ENCODE data around the gene DMRTB1. TPM values are rescaled to one million over a fixed set of nuclear protein-coding genes. Genes with fewer than 3 reads are reported as not detected.

Gene DMRTB1
- total RNA-seq, 1 donor from 2014 or later = not detected

GRCh38 chr1:53486395-53487026 lies 27.3 kb downstream of the DMRTB1 start:
- DNase-seq (ENCODE audit: low spot score) = no peak

DNA sequence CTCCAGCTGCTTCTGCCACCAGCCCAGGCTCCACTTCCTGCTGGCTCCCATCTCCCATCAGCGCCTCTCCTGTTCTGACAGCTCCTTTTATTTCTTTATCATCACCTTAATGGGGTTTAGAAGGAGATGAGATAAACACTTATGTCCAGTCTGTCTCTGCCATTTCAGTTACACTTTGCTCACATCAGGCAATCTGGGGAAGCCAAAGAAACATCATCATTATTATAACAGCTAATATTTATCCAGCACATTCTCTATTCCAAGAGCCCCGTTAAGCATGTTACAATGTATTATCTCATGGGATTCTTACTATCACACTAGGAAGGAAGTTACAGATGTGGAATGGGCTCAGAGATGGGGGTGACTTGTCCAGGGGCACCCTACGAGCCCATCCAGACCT lies 31.2 kb downstream of the DMRTB1 start:
- H3K27me3 Mint-ChIP-seq (ENCODE audit: low read depth) = peaks cover 10% of the 10 kb centered on the region
- H3K4me3 Mint-ChIP-seq (ENCODE audit: low read depth) = no peak overlapping the region
- intact Hi-C loops (cut with micrococcal nuclease) = no loop called here
- H3K9me3 Mint-ChIP-seq = no peaks in the 10 kb centered on the region
- no peaks in the 10 kb centered on the region for H3K4me1 Mint-ChIP-seq (ENCODE audit: low read depth)
- no peak for DNase-seq (ENCODE audit: low spot score)
- no peaks in the 10 kb centered on the region for H3K36me3 Mint-ChIP-seq (ENCODE audit: low read depth)
- H3K27ac Mint-ChIP-seq = no peak overlapping the region

More at GRCh38 chr1:53486395-53487026, 27.3 kb downstream of the DMRTB1 start:
- intact Hi-C loops (cut with micrococcal nuclease) = loop anchor here (5.0 to 10.0 kb wide), 2 partner anchors 108 to 196 kb away; no protein-coding TSS in a partner anchor
- H3K4me3 Mint-ChIP-seq (ENCODE audit: low read depth) = no peak overlapping the region
- H3K27ac Mint-ChIP-seq = no peak overlapping the region
- no peaks in the 10 kb centered on the region for H3K4me1 Mint-ChIP-seq (ENCODE audit: low read depth)
- H3K9me3 Mint-ChIP-seq = no peaks in the 10 kb centered on the region
- H3K36me3 Mint-ChIP-seq (ENCODE audit: low read depth) = no peaks in the 10 kb centered on the region
- peaks cover 8% of the 10 kb centered on the region for H3K27me3 Mint-ChIP-seq (ENCODE audit: low read depth)

DNA sequence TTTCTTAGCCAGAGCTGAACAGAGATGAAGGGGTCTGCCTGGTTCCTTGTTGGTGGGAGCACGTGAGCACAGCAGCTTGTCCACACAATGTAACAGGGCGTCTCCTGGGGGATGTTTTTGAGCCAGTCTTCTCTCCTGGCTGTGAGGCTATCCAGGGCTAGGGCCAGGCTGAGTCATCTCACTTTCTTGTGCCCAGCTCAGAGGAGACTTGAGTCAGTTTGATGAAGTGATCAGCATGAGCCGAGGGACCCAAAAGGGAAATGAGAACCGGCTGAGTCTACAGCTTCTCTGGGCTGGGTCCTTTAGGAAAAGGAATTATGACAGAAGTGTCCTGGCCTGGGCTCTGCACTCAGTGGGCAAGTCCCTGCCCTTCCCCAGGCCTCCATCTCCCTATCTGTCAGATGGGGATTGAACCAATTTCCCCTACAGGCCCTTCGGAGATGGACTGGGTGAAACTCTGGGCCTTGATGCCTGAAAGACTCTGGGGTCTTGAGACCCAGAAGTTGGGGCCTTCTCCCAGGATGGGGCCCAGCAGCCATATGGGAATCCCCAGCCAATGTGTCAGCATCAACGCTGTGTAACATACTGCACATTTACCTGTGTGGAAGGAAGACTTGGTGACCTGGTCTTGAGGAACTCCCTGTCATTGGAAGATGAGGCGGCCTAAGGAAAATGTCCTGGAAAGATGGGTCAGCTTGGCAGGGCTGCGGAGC lies 36.6 kb downstream of the DMRTB1 start:
- Mint-ChIP-seq H3K36me3 (ENCODE audit: low read depth) (no peaks in the 10 kb centered on the region), H3K27ac (no peak overlapping the region), H3K4me3 (ENCODE audit: low read depth) (no peak overlapping the region), H3K27me3 (ENCODE audit: low read depth) (peaks cover 1% of the 10 kb centered on the region), H3K4me1 (ENCODE audit: low read depth) (no peaks in the 10 kb centered on the region), H3K9me3 (no peaks in the 10 kb centered on the region)
- no peak for DNase-seq (ENCODE audit: low spot score)
- intact Hi-C loops (cut with micrococcal nuclease) = no loop called here

- no peaks in the 10 kb centered on the region for H3K4me1 Mint-ChIP-seq (ENCODE audit: low read depth)
- H3K27me3 Mint-ChIP-seq (ENCODE audit: low read depth) = no peaks in the 10 kb centered on the region
- H3K27ac Mint-ChIP-seq = no peak overlapping the region
- H3K4me3 Mint-ChIP-seq (ENCODE audit: low read depth) = no peak overlapping the region
- no peaks in the 10 kb centered on the region for H3K36me3 Mint-ChIP-seq (ENCODE audit: low read depth)
- intact Hi-C loops (cut with micrococcal nuclease) = no loop called here
- no peak for DNase-seq (ENCODE audit: low spot score)
- no peaks in the 10 kb centered on the region for H3K9me3 Mint-ChIP-seq
Measured at GRCh38 chr1:53498555-53499131, 39.4 kb downstream of the DMRTB1 start.

GRCh38 chr1:53499257-53500203 lies 40.3 kb downstream of the DMRTB1 start:
- intact Hi-C loops (cut with micrococcal nuclease) = no loop called here
- Mint-ChIP-seq H3K36me3 (ENCODE audit: low read depth) (no peaks in the 10 kb centered on the region), H3K9me3 (no peaks in the 10 kb centered on the region), H3K4me1 (ENCODE audit: low read depth) (no peaks in the 10 kb centered on the region), H3K27me3 (ENCODE audit: low read depth) (no peaks in the 10 kb centered on the region), H3K4me3 (ENCODE audit: low read depth) (no peak overlapping the region), H3K27ac (no peak overlapping the region)
- DNase-seq (ENCODE audit: low spot score) = no peak

- Mint-ChIP-seq H3K9me3 (no peaks in the 10 kb centered on the region), H3K27me3 (ENCODE audit: low read depth) (no peaks in the 10 kb centered on the region), H3K36me3 (ENCODE audit: low read depth) (no peaks in the 10 kb centered on the region), H3K4me3 (ENCODE audit: low read depth) (no peak overlapping the region), H3K27ac (no peak overlapping the region), H3K4me1 (ENCODE audit: low read depth) (no peaks in the 10 kb centered on the region)
- DNase-seq (ENCODE audit: low spot score) = no peak
- intact Hi-C loops (cut with micrococcal nuclease) = no loop called here
Measured at GRCh38 chr1:53500204-53501064, 41.2 kb downstream of the DMRTB1 start.

- no peak overlapping the region for H3K4me3 Mint-ChIP-seq (ENCODE audit: low read depth)
- H3K27me3 Mint-ChIP-seq (ENCODE audit: low read depth) = no peaks in the 10 kb centered on the region
- H3K9me3 Mint-ChIP-seq = no peaks in the 10 kb centered on the region
- H3K4me1 Mint-ChIP-seq (ENCODE audit: low read depth) = no peaks in the 10 kb centered on the region
- intact Hi-C loops (cut with micrococcal nuclease) = no loop called here
- no peak for DNase-seq (ENCODE audit: low spot score)
- H3K36me3 Mint-ChIP-seq (ENCODE audit: low read depth) = no peaks in the 10 kb centered on the region
- H3K27ac Mint-ChIP-seq = no peak overlapping the region
Measured at GRCh38 chr1:53501065-53502005, 42.1 kb downstream of the DMRTB1 start.

GRCh38 chr1:53502641-53503432 lies 43.6 kb downstream of the DMRTB1 start:
- Mint-ChIP-seq H3K27ac (no peak overlapping the region), H3K9me3 (no peaks in the 10 kb centered on the region), H3K4me3 (ENCODE audit: low read depth) (no peak overlapping the region), H3K4me1 (ENCODE audit: low read depth) (no peaks in the 10 kb centered on the region), H3K36me3 (ENCODE audit: low read depth) (no peaks in the 10 kb centered on the region), H3K27me3 (ENCODE audit: low read depth) (no peaks in the 10 kb centered on the region)
- no peak for DNase-seq (ENCODE audit: low spot score)
- intact Hi-C loops (cut with micrococcal nuclease) = no loop called here

DNA sequence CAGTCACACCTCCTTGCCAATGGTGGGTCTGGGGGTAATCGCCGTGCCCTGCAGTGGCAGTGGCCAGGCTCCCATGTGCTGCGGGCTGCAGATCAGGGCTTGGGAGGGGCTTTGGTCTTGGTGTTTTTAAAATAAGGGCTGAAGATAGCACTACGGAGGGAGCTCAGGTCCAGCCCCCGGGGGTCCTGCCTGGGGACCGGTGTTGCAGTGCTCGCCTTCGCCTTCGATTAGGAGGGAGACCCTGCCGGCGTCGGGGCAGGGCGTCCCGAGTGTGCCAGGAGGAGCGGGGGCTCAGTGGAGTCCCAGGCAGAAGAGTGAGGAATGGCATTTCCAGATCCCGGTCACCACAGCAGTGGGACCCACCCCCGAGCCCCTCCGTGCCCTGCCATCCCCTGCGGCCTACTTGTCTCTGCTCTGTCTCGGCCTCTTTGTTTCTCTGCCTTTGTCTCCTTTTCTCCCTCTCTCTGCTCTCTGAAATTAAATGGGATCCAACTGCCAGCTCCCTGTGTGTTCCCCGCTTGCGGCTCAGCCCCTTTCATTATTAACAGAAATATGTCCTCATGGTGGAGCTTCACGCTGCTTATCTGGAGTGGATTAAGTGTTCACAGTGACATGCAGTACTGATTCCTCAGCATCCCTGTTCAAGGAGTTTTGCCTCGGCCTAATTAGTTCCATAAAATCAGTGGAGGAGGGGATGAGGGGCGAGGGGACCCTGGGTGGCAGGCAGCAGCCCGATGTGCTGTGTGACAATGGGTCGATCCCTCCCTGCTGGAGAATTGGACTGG lies 44.4 kb downstream of the DMRTB1 start:
- Mint-ChIP-seq H3K4me3 (ENCODE audit: low read depth) (no peak overlapping the region), H3K9me3 (no peaks in the 10 kb centered on the region), H3K36me3 (ENCODE audit: low read depth) (no peaks in the 10 kb centered on the region), H3K27me3 (ENCODE audit: low read depth) (no peaks in the 10 kb centered on the region), H3K4me1 (ENCODE audit: low read depth) (no peaks in the 10 kb centered on the region), H3K27ac (no peak overlapping the region)
- intact Hi-C loops (cut with micrococcal nuclease) = no loop called here
- DNase-seq (ENCODE audit: low spot score) = no peak

GRCh38 chr1:53504901-53505300 lies 45.7 kb downstream of the DMRTB1 start:
- Mint-ChIP-seq H3K36me3 (ENCODE audit: low read depth) (no peaks in the 10 kb centered on the region), H3K4me3 (ENCODE audit: low read depth) (no peak overlapping the region)

More at GRCh38 chr1:53504901-53505300, 45.7 kb downstream of the DMRTB1 start:
- H3K27me3 Mint-ChIP-seq (ENCODE audit: low read depth) = no peaks in the 10 kb centered on the region
- no peak for DNase-seq (ENCODE audit: low spot score)
- no peaks in the 10 kb centered on the region for H3K9me3 Mint-ChIP-seq
- intact Hi-C loops (cut with micrococcal nuclease) = no loop called here
- no peaks in the 10 kb centered on the region for H3K4me1 Mint-ChIP-seq (ENCODE audit: low read depth)
- no peak overlapping the region for H3K27ac Mint-ChIP-seq

Measured in activated T-helper 2 cell treated with anti-CD3 and anti-CD28 coated beads, Interferon-gamma antibody, Interleukin-2, Interleukin-4, amounts not matched to agents 10 μg/mL and 5 μg/mL and 100 μg/mL, durations not matched to agents 14 hours and 24 hours and 36 hours (primary cell).